KOPT-K1 (cell line): ENCODE data around the gene TMEM184A.

Experiments
- H3K27ac ChIP-seq: fragments of 200-600 bp; sonication (generic); 2 replicates; pipeline ENCODE4 v1.5.1; 2016; ENCODE audit warnings: antibody characterized with exemption, mild to moderate bottlenecking, low read depth, low read length; ENCODE audit not compliant: poor library complexity, severe bottlenecking
- H3K36me3 ChIP-seq: fragments of 200-600 bp; sonication (generic); 2 replicates; pipeline ENCODE4 v1.5.1; 2017; ENCODE audit warnings: antibody characterized with exemption, mild to moderate bottlenecking, low read length, moderate library complexity; ENCODE audit not compliant: insufficient read depth
- H3K9me3 ChIP-seq: fragments of 200-600 bp; sonication (generic); 2 replicates; pipeline ENCODE4 v1.5.1; 2017; ENCODE audit warnings: antibody characterized with exemption, low read length, mild to moderate bottlenecking; ENCODE audit not compliant: insufficient read depth, poor library complexity, severe bottlenecking

Gene TMEM184A

DNA sequence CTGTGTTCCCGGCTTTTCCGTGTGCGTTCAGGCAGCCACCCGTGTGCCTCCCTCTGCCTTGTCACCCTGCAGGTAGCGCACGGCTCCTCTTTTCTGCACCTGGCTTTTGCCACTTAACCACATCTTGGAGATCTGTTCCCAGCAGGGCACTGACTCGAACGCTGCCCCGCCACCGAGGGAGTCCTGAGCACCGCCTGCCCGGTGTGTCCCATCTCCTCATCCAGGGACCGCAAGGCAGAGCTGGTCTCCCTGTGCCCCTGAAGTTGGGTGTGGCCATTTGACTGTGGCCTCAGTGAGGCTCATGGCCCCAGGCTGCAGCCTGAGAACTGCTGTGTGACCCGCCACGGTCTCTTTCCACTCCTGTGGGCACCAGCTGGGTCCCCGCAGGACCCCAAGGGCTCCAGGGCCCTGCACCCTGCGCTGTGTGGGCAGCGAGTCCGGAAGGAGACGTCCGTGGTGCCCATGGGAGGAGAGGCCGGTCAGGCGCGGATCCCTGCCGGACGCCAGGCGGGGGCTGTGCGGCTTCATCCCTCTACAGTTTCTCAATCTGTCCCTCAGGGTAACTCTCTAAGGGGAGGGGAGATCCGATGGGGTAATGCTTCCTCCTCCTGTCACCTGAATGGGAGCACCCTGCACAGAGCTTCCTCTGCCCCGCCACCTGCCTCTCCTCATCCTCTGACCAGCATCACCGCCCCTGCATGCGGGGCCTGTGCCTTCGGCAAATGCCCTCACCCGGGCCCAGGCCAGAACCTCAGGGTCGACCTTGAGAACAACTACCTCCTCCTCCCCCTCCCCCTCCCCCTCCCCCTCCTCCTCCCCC is 50.1 kb downstream of the TMEM184A start:
- Histone ChIP-seq H3K27ac (peak overlapping the region; percentile 99), H3K9me3 (no peaks in the 10 kb centered on the region), H3K36me3 (peaks cover 22% of the 10 kb centered on the region)

DNA sequence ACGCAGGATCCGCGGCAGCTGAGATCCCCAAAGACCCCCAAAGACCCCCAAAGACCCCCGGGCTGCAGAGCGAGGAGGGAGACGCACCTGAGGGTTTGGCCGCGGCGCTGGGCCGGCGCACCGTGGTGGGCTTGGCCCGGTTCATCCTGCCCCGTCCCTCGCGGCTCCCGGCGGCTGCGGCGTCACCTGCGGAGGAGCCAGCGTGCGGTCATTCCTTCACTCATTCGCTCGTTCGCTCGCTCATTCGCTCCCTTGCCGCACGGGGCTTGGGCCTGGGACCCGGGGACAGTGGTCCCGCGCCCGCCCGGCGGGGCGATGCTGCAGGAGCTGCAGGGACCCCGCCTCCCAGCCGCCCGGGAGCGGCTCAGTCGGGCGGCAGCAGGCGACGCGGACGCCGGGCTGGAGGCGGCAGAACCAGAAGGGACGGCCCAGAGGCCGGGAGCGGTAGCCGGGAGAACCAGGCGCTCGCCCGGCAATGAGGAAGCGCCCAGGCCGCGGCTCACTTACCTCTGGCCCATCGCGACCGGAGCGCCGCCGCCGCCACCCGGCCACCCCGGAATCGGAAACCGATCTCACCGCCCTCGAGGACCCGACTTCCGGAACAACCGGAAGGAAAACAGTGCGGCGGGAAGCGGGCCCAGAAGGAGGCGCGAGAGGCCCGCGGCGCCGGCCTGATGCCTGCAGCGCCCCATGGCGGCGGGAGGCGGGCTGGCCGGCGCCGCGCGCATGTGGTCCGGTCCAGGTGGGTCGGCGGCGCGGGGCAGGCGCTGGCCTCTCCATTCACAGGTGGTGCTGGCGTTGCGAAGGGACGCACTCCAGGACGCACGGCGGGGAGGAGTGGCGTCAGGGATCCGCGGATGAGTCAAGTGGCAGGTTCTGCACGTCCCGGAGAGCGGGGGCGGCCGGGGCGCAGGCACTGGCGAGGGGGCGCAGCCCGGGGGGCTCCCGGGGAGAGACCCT is 51.9 kb downstream of the TMEM184A start, which contains the start of gene INTS1:
Gene INTS1, minus strand, starts transcription at position 574 of the 960 bp plus-strand sequence. Its CDS starts 429 bp downstream, at position 145.
- Histone ChIP-seq H3K9me3 (no peaks in the 10 kb centered on the region), H3K27ac (peak within 1 kb of the TSS; percentile 99), H3K36me3 (peaks cover 41% of the 10 kb centered on the region)

DNA sequence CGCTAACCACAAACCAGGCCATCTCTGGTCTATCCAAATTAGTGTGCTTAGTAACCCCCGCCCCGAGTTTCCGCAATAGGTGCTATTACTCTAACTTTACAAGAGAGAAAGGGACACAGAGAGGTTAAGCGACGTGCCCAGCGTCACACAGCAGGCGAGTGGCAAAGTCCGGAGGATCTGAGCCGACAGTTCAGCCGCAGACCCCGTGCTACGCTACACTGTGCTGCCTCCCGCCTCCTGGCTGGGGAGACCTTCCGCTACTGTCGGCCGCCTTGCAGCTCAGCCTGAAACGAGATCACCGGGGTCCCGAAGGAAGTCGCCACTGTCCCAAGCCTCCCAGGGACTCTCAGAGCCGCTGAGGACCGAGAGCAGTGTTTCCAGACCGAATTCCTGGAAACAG is 52.6 kb downstream of the TMEM184A start:
- H3K27ac ChIP-seq: peak overlapping the region; percentile 99
- peaks cover 48% of the 10 kb centered on the region for H3K36me3 ChIP-seq
- no peaks in the 10 kb centered on the region for H3K9me3 ChIP-seq

DNA sequence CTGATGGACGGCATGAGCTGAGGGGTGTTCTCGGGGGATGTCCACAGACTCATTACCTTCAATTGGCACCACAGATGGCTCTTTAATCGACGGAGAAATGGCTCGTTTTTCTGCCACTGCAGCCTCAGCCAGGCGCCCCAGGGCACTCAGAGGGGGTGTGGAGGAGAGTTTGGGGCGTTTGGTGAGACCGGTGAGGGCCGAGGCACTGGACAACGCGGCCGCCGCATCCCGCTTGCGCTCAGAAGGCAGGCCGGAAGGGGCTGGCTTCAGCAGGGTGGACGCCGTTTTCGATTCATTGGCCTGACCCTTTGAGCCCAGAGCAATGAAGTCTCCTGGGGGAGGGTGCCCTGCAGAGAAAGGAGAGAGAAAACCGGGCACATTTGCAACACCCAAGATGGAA is 53.2 kb downstream of the TMEM184A start:
- Histone ChIP-seq H3K27ac (no peak overlapping the region), H3K36me3 (peaks cover 53% of the 10 kb centered on the region), H3K9me3 (no peaks in the 10 kb centered on the region)

DNA sequence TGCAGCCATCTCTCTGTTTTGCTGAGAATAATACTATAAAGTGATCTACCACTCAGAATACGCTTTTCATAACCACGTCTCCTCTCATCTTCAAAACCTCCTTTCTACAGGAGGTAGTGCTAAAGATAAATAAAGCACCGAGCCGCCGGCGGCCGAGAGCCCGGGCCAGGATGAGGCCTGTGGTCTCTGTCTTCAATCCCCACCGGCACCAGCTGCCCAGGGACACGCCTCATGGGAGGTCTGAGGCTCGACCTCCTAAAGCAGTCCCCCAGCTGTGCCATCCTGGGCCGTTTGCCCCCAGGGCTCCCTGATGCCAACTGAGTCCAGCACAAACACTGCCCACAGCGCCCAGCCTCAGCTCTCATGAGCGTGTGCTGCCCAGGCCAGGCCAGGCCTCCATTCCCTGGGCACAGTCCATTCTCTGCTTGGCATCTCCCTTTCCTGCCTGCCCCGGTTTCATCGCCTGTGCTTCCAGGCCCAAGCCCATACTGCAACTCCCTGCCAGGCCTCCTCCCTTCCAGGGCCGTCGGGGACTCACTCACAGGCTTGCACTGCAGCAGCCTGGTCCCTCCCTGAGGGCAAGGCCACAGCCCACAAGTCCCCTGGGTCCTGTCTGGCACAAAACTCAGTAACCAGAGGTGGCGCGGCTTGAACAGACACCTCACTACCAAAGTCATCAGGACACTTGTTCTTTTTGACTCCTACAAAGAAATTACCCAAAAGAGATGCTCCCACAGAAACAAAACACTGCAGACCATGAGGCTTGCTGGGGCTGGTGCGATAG is 54.3 kb downstream of the TMEM184A start:
- peaks cover 65% of the 10 kb centered on the region for H3K36me3 ChIP-seq
- no peaks in the 10 kb centered on the region for H3K9me3 ChIP-seq
- no peak overlapping the region for H3K27ac ChIP-seq

DNA sequence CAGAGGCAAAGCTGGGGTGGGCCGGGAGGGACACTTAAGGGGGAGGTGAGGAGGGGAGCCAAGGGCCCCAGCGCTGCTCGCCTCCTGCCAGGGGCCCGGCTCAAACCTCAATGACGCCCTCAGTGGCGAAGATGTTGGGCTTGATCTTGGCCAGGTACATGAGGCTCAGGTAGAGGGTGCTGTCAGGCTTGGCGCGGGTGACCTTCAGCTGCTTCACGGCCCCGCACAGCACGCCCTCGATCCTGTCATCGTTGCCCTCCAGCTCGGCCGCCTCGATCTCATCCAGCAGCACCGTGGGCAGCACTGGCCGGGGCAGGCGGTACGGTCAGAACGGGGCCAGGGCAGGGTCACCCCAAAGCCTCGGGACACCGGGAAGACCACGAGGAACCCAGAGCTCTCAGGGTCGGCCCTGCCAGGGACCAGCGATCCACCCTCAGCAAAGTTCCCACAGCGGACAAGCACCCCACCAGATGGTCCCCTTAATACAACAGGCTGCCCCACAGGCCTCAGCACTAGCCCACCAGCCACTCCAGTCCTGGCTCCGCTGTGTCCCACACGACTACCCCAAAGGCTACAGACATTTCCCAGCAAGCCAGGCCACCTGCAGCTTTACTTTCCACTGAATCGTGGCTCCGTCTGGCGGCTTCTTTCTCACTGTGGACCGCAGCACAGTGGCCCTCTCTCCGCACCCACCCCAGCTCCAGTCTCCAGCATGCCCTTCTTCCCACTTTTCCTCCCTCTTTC is 55.8 kb downstream of the TMEM184A start:
- peaks cover 79% of the 10 kb centered on the region for H3K36me3 ChIP-seq
- no peaks in the 10 kb centered on the region for H3K9me3 ChIP-seq
- H3K27ac ChIP-seq: no peak overlapping the region

DNA sequence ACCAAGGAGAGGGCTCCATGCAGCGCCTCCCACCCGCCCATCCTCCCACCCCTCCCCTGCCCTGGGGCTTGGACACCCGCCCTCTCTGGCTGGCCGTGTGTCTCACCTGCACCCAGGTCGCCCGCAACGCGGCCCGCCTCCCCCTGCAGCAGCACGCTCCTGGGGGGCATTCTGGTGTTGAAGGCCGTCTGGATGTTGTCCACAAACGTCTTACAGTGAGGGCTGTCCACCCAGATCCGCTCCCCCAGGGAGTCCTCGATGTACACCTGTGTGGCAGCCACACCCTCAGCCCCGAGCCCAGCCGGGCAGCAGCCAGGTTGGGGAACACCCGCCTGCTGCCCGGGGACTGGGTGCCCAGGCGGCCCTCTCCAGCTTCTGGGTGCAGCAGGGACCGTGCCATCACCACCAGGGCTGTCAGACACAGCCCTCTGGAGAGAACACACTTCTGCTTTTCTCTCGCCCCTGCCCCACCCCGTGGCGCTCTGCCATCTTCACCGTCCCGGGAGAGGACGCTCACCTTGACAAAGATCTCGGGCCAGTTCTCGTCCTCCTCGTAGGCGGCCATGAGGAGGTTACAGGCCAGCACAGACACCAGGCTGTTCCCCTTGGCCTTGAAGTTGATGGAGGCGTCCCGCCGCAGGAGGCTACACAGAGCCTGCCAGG is 56.5 kb downstream of the TMEM184A start:
- H3K36me3 ChIP-seq: peaks cover 87% of the 10 kb centered on the region
- no peaks in the 10 kb centered on the region for H3K9me3 ChIP-seq
- H3K27ac ChIP-seq: no peak overlapping the region

DNA sequence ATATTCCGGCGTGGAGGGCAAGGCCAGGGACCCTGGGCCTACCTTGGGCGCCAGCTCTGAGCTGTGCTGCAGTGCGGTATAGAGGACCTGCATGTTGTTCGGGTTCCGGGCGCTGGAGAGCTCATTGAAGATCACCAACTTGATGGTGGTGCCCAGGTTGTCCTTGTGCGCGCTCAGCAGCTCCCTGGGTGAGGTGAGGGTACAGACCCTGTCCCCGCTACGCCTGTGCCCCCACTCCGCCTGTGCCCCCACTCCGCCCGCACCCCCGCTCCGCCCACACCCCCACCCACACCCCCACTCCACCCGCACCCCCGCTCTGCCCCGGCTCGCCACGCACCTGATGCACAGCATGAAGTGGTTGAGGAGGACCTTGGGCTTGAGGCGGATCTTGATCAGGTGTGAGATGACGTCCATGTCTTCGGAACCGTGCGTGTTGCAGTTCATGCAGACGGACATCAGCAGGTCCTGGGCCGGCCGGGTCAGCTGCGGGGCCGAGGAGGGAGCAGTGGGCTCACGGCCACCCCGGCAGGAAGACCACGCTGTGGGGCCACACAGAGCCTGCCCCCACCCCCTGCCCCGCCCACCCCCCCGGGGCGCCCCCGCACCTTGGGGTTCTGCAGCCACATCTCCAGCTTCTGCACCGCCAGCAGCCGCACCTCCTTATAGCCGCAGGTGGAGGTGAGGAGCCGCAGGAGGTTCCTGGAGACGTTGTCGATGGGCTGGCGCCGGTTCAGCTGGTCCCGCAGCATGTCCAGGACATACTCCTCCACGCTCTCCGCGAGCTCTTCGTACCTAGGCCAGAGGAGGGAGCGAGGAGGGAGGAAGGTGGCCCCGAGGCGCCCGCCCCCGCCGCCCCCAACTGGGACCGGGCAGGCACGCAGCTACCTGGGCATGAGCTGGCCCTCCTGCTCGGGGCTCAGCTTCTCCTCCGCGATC is 57.4 kb downstream of the TMEM184A start:
- Histone ChIP-seq H3K27ac (no peak overlapping the region), H3K36me3 (peaks cover 95% of the 10 kb centered on the region), H3K9me3 (no peaks in the 10 kb centered on the region)

DNA sequence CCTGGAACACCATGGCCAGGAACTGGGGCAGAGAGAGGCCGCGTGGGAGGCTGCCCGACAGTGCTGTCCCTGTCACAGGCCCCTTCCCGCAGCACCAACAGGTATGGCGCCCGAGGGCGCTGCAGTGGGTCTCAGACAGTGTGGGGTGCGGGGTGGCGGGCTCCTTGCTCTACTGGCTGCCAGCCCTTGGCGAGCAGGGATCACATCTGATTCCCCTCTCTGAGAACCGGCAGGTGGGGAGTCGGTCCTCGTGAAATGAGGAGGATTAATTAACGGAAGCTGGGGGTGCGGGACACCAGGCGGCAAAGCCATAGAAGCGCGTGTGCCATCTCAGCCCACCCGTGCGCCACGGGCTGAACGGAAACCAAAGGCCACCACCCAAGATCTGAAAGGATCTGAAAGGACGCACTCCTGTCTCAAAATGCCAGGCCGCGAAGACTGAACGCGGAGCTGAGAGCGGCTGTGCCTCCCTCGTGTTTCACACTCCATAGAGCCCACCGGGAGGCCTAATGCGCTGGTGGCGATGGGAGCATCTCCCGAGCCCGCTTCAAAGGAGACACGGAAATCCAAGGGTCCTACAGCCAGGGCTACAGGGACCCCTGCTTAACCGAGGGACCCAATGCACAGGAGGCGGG is 58.6 kb downstream of the TMEM184A start:
- H3K36me3 ChIP-seq: peaks cover 100% of the 10 kb centered on the region
- H3K27ac ChIP-seq: no peak overlapping the region
- no peaks in the 10 kb centered on the region for H3K9me3 ChIP-seq

DNA sequence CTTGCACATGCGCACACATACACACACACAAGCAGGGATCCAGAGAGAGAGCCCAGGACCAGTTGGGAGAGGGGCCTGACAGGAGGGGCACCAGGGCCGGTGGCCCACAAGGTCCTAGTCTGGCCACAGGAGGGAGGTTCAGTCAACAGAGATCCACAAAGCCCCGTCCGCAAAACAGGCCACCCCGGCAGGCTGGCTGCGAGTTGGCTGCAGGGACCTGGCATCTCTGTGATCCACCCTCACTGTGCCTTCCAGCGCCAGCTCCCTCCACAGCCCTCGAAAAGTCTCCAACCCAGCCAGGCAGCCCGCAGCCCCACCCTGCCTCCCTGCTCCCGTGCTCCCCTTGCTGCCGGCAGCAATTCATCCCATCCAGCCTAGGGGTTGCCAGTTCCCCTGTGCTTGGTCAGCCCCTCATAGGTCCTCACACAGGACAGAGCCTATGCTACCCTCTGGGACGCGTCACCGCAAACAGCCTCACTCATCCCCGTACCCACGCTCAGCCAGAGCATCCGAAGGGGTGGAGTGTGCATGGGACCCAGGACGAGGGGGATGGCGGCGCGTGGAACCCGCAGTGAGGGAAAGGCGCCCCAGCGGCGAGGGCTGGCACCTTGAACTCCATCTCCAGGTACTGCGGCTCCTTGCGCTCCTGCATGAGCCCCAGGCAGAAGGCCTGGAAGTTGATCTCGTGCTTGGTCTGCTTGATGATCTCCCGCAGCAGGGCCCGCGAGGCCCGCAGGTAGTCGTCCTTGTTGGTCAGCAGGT is 59.3 kb downstream of the TMEM184A start:
- no peaks in the 10 kb centered on the region for H3K9me3 ChIP-seq

DNA sequence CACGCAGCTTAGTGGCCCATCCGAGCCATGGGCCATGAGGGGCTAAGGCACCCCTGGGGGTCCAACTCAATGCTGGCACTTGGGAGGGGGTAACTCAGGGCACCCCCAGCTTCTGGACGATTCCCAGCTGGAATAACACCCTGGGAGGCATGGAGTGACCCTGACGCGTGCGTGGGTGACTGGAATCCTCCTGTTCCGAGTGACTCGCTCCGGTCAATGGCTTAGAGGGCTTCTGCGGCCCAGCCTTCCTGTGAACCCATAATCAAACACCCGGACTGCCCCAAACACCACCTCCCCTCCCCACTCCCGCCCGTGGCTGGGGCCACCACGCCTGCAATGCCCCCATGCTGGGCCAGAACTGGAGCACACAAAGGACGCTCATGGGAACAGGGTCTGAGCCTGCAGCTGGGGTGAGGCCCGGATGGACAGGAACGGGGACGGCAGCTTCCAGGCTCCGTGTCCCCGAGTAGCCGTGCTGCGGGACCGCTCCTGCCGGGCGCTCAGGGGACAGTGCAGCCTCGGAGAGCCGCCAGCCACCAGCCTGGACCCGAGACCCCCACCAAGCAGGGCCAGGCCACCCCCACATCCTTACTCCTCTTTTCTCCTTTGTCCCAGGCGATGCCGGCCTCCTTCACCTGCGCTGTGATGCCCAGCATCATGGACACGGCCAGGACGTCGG is 60.3 kb downstream of the TMEM184A start:
- no peaks in the 10 kb centered on the region for H3K9me3 ChIP-seq
- no peak overlapping the region for H3K27ac ChIP-seq
- H3K36me3 ChIP-seq: peaks cover 100% of the 10 kb centered on the region

More for the DNA sequence above, 59.3 kb downstream of the TMEM184A start:
- no peak overlapping the region for H3K27ac ChIP-seq
- H3K36me3 ChIP-seq: peaks cover 100% of the 10 kb centered on the region
